ENCODE measurements around the gene PIGA. TPM values are rescaled to one million over a fixed set of nuclear protein-coding genes. Genes with fewer than 3 reads are reported as not detected.

The PIGA gene, protein sequence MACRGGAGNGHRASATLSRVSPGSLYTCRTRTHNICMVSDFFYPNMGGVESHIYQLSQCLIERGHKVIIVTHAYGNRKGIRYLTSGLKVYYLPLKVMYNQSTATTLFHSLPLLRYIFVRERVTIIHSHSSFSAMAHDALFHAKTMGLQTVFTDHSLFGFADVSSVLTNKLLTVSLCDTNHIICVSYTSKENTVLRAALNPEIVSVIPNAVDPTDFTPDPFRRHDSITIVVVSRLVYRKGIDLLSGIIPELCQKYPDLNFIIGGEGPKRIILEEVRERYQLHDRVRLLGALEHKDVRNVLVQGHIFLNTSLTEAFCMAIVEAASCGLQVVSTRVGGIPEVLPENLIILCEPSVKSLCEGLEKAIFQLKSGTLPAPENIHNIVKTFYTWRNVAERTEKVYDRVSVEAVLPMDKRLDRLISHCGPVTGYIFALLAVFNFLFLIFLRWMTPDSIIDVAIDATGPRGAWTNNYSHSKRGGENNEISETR
- total RNA-seq: 1 to 10 TPM; 1.6 to 7.4 (median 4.5) TPM
- polyA plus RNA-seq: 1 to 10 TPM; 3.0 to 9.9 TPM
- long read RNA-seq, donor 1, partial matches to known transcripts: 1 of 2 reads
- long read RNA-seq, donor 1, other reads (novel, unspliced or antisense): 1 of 2 reads
- long read RNA-seq, donor 2, partial matches to known transcripts: 2 of 10 reads
- long read RNA-seq, donor 2, other reads (novel, unspliced or antisense): 0 of 10 reads
- long read RNA-seq, donor 3, partial matches to known transcripts: 0 of 1 reads
- long read RNA-seq, donor 3, other reads (novel, unspliced or antisense): 1 of 1 reads

DNA sequence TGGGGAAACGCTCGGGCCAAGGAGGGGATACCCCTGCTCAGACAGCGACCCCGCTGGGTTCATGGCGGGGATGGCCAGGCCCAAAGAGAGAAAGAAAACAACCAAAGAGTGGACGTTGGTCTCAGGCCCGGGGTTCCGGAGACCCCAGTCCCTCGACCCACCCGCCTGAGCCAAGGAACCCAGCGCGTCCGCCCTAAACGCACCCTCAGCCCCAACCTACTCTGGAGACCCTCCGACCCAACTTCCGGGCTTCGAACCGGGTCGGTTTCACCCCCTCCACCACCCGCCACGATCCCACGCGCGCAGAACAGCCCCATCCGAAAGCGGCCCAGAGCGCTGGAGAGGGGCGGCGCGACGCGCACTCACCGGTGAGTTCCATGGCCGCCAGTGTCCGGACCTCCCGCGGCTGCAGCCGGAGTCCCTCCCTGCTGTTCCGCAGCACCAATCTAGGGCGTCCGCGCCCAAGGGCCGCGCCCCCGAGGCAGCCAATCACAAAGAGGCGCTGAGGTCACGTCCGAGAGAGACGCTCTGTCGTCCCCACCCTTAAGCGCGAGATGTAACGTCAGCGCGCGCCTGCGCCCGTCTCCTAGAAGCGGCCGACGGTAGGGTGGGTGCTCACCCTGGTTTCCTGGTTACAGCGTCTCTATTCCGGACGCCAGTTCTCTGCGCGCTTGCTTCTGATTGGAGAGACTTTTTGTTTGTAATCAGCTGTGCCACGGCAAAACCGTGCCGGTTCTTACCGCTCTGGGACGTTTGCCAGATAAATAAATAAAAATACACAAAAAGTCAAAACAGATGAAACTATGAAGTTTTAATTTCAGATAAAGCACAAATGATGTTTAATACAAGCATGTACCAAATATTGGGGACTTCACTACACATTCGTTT, at the start of gene PIGA:
Gene PIGA, minus strand, starts transcription at position 389 of the 888 bp plus-strand sequence. CDS start 3,593 bp downstream, outside the sequence.
- peaks cover 0 to 6% (median 0%) of the 10 kb centered on the region in 12 donors for H3K9me3 ChIP-seq
- peak within 1 kb of the TSS in 11 of 12 donors; percentile 78 to 90 (median 83) for H3K27ac ChIP-seq
- intact Hi-C loops (cut with DNase I): loop anchor here in 2 of 10 donors (5.0 kb wide), 1 partner anchor 33 kb away; no protein-coding TSS in a partner anchor
- peaks cover 0 to 17% (median 6%) of the 10 kb centered on the region in 12 donors for H3K4me1 ChIP-seq
- peak within 1 kb of the TSS; percentile 54 to 96 (median 80) for H3K4me3 ChIP-seq
- ATAC-seq (peak; percentile 98 to 99 (median 98)), DNase-seq (peak; percentile 93 to 97 (median 96))
- H3K27me3 ChIP-seq: peaks cover 0 to 12% (median 0%) of the 10 kb centered on the region in 9 donors
- 0 to 45% (median 20%) methylated on average over 38 to 72 of the region's 72 CpGs for WGBS, 4 donors
- TF ChIP-seq POLR2A (IDR thresholded peaks at IDR 0.05): peak; percentile 68 to 88
- no peak for TF ChIP-seq CTCF (IDR thresholded peaks at IDR 0.05)
- peaks cover 0 to 24% (median 13%) of the 10 kb centered on the region in 9 donors for H3K36me3 ChIP-seq

DNA sequence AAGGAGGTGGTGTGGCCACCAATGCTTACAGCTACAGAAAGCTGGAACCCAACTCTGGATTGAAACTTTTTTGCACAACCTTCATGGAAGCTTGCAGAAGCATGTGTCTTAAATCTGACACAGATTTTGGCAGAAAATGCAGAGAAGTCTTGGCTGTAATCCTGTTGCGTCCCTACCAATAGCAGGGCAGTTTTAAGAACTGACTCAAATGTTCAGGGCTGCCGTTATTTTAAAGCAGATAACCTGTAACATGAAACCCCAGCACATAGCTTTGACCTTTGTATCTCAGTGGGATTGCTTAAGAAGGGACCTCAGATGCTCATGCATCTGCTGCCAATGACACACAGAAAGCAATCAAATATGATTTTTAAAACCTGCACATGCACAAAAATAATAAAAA, 49.0 kb upstream of the PIGA start, which contains the start of gene VEGFD:
Gene VEGFD, minus strand, starts transcription at position 110 of the 400 bp plus-strand sequence. CDS start 467 bp downstream, outside the sequence.
- peak in 2 of 4 donors; percentile 42 to 63 for ATAC-seq
- WGBS, 4 donors: 25 to 46% (median 32%) methylated on average over 2 of the region's 2 CpGs
- Histone ChIP-seq H3K27ac (peak within 1 kb of the TSS in 2 of 12 donors; percentile 20 to 26), H3K9me3 (no peaks in the 10 kb centered on the region), H3K36me3 (peaks cover 0 to 14% (median 2%) of the 10 kb centered on the region in 9 donors), H3K4me1 (no peaks in the 10 kb centered on the region), H3K4me3 (peak within 1 kb of the TSS in 4 of 12 donors; percentile 10 to 32 (median 30)), H3K27me3 (peaks cover 0 to 8% (median 0%) of the 10 kb centered on the region in 9 donors)
- no peak for TF ChIP-seq CTCF (IDR thresholded peaks at IDR 0.05)
- TF ChIP-seq POLR2A (IDR thresholded peaks at IDR 0.05): no peak
- DNase-seq: no peak
- intact Hi-C loops (cut with DNase I): loop anchor here in 1 of 10 donors (10.0 kb wide), 1 partner anchor 80 kb away; no protein-coding TSS in a partner anchor

DNA sequence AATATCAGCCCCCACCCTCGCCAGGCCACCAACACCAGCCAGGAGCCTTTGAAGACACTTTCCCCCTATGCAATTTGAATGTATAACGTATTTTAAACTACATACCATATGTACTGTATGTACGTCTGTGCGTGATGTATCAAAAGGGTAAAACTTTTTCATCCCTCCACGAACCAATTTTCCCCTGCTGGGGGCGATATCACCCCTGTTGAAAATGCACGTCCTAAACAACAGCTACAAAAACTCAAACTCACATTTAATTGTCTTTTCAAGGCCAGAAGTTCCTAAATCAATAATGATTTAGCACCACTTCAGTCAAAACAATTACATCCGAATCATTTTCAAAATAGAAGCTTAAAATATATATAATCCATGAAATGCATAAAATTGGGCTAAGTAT, 47.5 kb upstream of the PIGA start:
- Histone ChIP-seq H3K9me3 (no peaks in the 10 kb centered on the region), H3K36me3 (peaks cover 0 to 4% (median 0%) of the 10 kb centered on the region in 9 donors), H3K4me1 (no peaks in the 10 kb centered on the region), H3K27ac (no peak overlapping the region), H3K4me3 (peak overlapping the region in 4 of 12 donors; percentile 10 to 32 (median 30)), H3K27me3 (peaks cover 0 to 8% (median 0%) of the 10 kb centered on the region in 9 donors)
- 52 to 91% (median 74%) methylated on average over 8 of the region's 8 CpGs for WGBS, 4 donors
- TF ChIP-seq POLR2A (IDR thresholded peaks at IDR 0.05) (no peak), CTCF (IDR thresholded peaks at IDR 0.05) (peak in 4 of 12 donors; percentile 5 to 18 (median 10))
- DNase-seq (no peak), ATAC-seq (no peak)
- intact Hi-C loops (cut with DNase I): loop anchor here in 1 of 10 donors (10.0 kb wide), 1 partner anchor 82 kb away; no protein-coding TSS in a partner anchor

All from heart left ventricle (tissue), 16 donors.